ENCODE data around the gene LMO7. TPM values are rescaled to one million over a fixed set of nuclear protein-coding genes. Genes with fewer than 3 reads are reported as not detected.
"Not testable (repeated sequence)": the region's sequence is repeated elsewhere in the genome, so short reads cannot be mapped to it uniquely, and the experiment has no call there.

The LMO7 gene
- total RNA-seq, 2 donors from 2014 or later = 27.4 to 28.8 TPM

DNA sequence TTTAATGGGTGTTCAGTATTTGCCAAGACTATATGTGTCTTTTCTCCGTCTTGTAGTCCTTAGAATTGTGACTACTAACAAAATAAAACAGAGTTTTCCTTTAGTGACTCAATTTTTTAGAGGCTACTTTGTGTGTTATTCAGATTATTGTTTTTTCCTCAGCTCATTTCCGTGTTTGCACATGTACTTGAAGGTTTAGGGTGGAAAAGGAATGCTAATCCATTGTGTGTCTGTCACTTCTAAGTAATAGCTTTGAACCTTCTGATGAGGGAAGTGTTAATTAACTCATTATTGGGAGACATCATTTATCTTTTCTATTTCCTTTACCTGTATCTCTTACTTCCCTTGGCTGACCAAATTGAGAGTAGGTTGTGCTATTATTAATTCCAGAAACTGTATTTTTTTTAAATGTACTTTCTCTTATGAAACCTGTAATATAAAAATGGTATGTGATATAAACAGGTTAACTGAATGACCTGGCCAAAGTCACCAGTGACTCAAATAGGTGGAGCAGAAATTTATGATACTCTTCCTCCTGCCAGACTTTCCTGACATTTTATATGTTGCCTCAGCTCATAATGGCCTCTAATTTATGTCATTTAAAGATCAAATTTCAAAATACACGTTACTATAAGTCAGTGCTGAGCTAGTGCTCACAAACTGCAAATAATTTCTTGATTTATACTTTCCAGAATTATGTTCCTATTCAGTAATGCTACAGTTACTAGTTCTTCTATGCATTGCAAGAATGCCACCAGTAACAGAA lies 88.8 kb downstream of the LMO7 start:
- no peak for DNase-seq (ENCODE audit: low spot score)
- intact Hi-C loops (cut with DNase I) = no loop called here

- no peak for DNase-seq (ENCODE audit: low spot score)
- intact Hi-C loops (cut with DNase I) = no loop called here
Measured at GRCh38 chr13:75725736-75726135, 89.6 kb downstream of the LMO7 start.

DNA sequence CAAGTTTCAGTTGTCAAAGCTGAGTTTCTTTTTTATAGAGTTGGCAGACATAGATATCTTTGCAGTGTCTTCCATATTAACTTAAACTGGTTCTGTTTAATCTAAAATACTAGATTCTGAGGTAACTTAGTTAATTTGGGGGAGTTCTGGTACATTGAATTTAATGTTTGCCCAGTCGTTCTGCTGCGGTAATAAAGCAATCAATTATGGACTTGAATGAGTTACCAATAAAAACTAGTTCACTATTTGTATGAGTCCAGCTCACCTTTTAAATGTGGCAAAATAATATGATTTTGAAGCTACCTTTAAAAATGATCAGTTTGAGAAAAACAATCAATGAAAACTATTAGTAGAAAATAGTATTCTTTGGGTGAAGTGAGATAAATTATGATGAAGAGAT lies 90.2 kb downstream of the LMO7 start:
- intact Hi-C loops (cut with DNase I) = no loop called here
- DNase-seq (ENCODE audit: low spot score) = no peak

GRCh38 chr13:75733113-75733512 lies 97.0 kb downstream of the LMO7 start:
- DNase-seq (ENCODE audit: low spot score); intact Hi-C loops (cut with DNase I): not testable (repeated sequence)

DNA sequence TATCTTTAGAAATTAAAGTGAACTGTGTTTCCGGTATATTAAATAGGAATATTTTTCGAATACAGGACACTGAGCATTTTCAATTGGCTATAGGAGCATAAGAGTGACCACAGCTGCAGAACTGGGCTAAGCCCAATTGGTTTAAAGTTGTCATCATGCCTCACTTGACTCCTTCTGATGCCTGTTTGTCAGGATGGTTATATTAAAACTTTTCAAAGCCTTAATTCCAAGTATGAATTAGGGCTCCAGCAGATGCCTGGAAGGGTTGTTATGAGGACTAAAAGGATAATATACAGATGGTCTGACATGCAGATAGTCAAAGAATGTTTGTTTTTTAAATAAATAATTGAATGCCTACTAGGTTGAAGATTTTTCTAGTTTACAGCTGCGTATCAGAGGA lies 100.0 kb downstream of the LMO7 start:
- intact Hi-C loops (cut with DNase I) = no loop called here

GRCh38 chr13:75738841-75739240 lies 102.7 kb downstream of the LMO7 start:
- intact Hi-C loops (cut with DNase I) = no loop called here
- no peak for DNase-seq (ENCODE audit: low spot score)

More for the DNA sequence above, 100.0 kb downstream of the LMO7 start:
- DNase-seq (ENCODE audit: low spot score) = no peak

DNA sequence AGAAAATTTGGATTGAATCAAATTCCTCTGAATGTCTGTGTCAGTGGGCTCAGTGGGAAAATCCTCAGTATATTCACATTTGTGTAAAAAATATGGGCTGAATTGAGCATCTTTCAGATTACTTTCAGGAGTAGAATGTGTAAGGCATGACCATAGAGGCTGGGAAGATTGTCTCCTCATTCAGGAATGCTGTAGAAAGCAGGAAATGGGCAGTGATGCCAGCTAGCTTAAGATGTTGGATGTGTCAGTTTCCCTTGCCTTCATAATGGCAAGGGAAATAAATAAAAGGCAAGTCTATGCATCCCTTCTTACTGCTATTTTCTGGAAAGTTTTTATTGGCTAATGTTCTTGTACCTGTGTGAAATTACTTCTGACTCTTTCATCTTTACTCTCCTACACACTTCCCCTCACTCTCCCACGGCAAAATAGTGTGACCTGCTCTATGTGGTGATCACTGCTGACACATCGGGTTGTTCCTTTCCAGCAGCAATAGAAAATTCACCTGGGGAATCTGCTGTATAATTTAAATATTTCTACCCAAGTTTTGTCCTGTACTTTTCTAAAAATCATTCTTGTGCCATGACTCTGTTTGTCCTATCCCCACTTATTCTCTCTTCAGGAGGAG lies 103.2 kb downstream of the LMO7 start:
- DNase-seq (ENCODE audit: low spot score) = no peak
- intact Hi-C loops (cut with DNase I) = no loop called here

DNA sequence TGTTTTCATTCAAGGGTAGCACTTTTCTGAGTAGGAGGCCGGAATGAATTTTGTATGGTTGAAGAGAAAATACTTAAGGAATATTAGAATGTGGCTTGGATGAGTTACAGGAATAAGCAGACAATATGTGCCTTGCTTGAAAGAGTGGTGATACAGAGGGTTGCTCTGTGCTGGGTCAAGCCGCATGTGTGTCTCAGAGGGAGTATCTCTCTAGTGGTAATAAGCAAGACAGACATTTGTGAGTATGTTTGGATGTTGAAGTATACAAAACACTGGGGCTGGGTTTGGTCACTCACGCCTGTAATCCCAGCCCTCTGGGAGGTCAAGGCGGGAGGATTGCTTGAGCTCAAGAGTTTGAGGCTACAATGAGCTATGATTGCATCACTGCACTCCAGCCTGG lies 103.9 kb downstream of the LMO7 start:
- DNase-seq (ENCODE audit: low spot score) = no peak
- intact Hi-C loops (cut with DNase I) = no loop called here

DNA sequence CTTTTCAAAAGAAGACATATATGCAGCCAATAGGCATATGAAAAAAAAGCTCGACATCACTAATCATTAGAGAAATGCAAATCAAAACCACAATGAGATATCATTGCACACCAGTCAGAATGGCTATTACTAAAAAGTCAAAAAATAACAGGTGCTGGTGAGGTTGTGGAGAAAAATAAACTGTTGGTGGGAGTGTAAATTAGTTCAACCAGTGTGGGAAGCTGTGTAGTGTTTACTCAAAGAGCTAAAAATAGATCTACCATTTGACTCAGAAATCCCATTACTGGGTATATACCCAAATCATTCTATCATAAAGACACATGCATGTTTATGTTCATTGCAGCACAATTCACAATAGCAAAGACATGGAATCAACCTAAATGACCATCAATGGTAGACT lies 106.9 kb downstream of the LMO7 start:
- DNase-seq (ENCODE audit: low spot score); intact Hi-C loops (cut with DNase I): not testable (repeated sequence)

DNA sequence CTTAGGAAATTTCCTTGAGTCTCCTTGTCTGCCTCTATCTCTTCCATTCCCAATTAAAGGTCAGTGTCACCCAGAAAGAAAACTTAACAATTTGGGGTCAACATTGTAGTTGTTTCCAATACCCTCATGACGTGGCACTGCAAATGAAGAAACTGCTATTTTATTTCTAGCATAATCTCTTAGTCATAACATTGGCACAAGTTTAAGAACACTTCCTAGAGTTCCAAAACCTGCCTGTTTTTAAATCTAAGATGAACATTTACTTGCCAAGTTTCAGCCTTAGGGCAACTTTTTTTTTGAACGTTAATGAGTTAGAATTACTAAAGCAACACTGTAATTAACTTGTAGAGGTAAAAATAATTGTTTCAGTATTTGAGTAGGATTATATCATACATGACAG lies 108.0 kb downstream of the LMO7 start:
- DNase-seq (ENCODE audit: low spot score) = no peak
- intact Hi-C loops (cut with DNase I) = no loop called here

DNA sequence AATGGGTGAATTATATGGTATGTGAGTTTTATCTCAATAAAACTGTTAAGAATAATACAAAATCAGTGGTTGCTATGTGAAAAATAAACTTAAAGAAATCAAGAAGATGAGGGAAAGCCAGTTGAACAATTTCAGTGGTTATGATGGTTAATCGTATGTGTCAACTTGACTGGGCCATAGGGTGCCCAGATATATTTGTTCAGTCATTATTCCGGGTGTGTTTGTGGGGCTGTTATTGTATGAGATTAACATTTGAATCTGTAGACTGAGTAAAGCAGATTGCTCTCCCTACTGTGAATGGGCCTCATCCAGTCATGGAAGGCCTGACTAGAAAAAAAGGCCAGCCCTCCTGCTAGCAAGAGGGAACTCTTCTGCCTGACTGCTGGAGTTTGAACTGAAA lies 109.3 kb downstream of the LMO7 start:
- DNase-seq (ENCODE audit: low spot score) = no peak
- intact Hi-C loops (cut with DNase I) = no loop called here

- intact Hi-C loops (cut with DNase I) = no loop called here
- DNase-seq (ENCODE audit: low spot score) = no peak
Measured at GRCh38 chr13:75748874-75749273, 112.7 kb downstream of the LMO7 start.

DNA sequence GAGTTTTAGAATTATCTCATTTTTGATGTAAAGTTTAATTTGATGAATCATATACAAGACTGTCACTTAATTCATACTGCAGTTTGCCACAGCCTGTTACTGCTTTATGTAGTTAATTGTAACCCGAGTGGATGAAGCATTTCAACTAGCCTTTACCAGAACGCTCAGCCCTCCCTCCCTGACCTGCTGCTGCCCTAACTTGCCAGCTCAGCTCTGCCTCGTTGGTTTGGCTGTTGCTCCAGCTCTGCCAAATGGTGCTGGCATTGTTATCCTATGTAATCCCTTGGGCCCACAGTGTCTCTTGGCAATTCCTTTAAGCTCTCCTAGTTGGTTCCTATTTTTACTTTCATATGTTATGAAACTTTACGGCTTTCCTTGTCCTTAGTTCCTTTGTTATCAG lies 113.3 kb downstream of the LMO7 start:
- no peak for DNase-seq (ENCODE audit: low spot score)
- intact Hi-C loops (cut with DNase I) = no loop called here

- DNase-seq (ENCODE audit: low spot score) = no peak
- intact Hi-C loops (cut with DNase I) = no loop called here
Measured at GRCh38 chr13:75751350-75751749, 115.2 kb downstream of the LMO7 start.

GRCh38 chr13:75752826-75753225 lies 116.7 kb downstream of the LMO7 start:
- intact Hi-C loops (cut with DNase I) = no loop called here
- DNase-seq (ENCODE audit: low spot score) = no peak

DNA sequence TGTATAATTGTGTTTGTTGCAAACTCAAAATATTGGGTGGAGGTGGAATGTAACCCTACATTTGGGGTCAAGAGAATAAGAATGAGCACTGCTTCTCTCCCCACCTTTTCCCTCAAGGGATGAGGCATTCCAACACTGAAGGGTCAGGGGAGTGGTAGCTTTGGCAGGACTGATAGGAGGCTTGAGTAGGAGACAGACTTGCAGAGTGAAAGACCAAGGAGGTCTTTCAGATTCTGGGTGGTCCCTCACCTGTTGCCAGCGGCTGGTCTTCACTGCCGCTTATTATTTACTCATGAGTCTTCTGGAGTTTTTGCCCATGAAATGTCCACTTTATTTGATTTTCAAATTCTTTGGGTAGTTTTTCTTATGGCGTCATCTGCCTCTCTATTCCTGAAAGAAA lies 118.8 kb downstream of the LMO7 start:
- intact Hi-C loops (cut with DNase I) = no loop called here
- DNase-seq (ENCODE audit: low spot score) = no peak

- no peak for DNase-seq (ENCODE audit: low spot score)
- intact Hi-C loops (cut with DNase I) = no loop called here
Measured at GRCh38 chr13:75757336-75757735, 121.2 kb downstream of the LMO7 start.

DNA sequence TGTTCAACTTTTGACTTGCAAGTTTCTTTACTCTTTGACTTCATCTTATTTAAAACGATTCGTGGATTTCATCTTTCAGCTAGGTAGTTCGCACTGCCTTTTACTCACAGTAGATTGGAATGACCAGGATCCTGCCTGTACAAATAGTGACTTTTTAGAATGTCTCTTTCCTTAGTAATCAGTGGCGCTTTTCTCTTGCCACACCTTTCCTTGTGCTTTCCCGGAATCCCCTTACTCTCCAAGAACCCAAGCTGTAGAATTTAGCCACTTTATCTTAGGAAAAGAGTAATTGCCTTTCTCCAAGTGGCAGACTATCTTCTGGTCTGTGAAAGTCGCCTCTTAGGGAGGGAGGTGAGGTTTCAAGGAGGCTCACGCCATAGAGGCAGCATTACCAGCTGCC lies 123.4 kb downstream of the LMO7 start:
- intact Hi-C loops (cut with DNase I) = no loop called here
- no peak for DNase-seq (ENCODE audit: low spot score)

- intact Hi-C loops (cut with DNase I) = no loop called here
- DNase-seq (ENCODE audit: low spot score) = no peak
Measured at GRCh38 chr13:75760131-75761021, 124.2 kb downstream of the LMO7 start.

GRCh38 chr13:75761369-75761768 lies 125.2 kb downstream of the LMO7 start:
- DNase-seq (ENCODE audit: low spot score) = no peak
- intact Hi-C loops (cut with DNase I) = no loop called here
